ENCODE results near the gene DOK4.

DNA sequence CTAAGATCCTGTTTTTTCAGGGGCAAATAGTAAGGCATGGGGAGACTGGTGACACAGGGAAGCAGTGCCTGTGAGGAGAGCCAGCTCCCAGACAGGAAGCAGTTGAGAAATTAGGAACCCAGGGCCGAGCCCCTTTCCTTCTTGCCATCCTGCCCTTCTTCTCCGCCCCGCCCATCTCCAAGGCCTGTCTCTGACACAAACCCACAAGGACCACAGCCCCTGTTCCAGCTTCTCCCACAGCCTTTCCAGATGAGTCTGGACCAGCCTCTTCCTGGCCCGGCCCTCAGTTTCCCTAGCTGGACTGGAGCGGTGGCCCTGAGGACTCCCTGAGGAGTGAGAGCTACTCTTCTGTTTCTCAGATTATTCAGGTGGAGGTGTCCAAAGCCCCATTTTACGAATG is 40.2 kb upstream of the DOK4 start:
- TF ChIP-seq, protein P1, sequence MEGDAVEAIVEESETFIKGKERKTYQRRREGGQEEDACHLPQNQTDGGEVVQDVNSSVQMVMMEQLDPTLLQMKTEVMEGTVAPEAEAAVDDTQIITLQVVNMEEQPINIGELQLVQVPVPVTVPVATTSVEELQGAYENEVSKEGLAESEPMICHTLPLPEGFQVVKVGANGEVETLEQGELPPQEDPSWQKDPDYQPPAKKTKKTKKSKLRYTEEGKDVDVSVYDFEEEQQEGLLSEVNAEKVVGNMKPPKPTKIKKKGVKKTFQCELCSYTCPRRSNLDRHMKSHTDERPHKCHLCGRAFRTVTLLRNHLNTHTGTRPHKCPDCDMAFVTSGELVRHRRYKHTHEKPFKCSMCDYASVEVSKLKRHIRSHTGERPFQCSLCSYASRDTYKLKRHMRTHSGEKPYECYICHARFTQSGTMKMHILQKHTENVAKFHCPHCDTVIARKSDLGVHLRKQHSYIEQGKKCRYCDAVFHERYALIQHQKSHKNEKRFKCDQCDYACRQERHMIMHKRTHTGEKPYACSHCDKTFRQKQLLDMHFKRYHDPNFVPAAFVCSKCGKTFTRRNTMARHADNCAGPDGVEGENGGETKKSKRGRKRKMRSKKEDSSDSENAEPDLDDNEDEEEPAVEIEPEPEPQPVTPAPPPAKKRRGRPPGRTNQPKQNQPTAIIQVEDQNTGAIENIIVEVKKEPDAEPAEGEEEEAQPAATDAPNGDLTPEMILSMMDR (conservative IDR thresholded peaks at IDR 0.05) = no peak
- no peak for TF ChIP-seq EZH2 (IDR thresholded peaks at IDR 0.05; ENCODE audit: low read depth)
